ENCODE measurements around the gene RAF1. TPM values are rescaled to one million over a fixed set of nuclear protein-coding genes. Genes with fewer than 3 reads are reported as not detected.
"Not testable (repeated sequence)": the region's sequence is repeated elsewhere in the genome, so short reads cannot be mapped to it uniquely, and the experiment has no call there.

Gene RAF1
- total RNA-seq, 4 donors from 2014 or later, result 106 to 136 (median 121) TPM

GRCh38 chr3:12662593-12663400 is 1.1 kb downstream of the RAF1 start:
- peak in 1 of 2 donors; percentile 36 for TF ChIP-seq POLR2A (IDR thresholded peaks at IDR 0.05)
- no peak for TF ChIP-seq EP300 (IDR thresholded peaks at IDR 0.05)
- TF ChIP-seq CTCF (IDR thresholded peaks at IDR 0.05), result no peak
- Histone ChIP-seq H3K4me1 (peaks cover 3 to 50% (median 35%) of the 10 kb centered on the region in 4 donors), H3K27ac (peak overlapping the region; percentile 98 to 100 (median 100)), H3K9me3 (no peaks in the 10 kb centered on the region), H3K27me3 (no peaks in the 10 kb centered on the region), H3K4me3 (peak overlapping the region; percentile 66 to 100 (median 98)), H3K36me3 (no peaks in the 10 kb centered on the region)
- WGBS, 2 donors, result 1% methylated on average over 26 of the region's 26 CpGs
- peak in 1 of 2 donors; percentile 13 for DNase-seq (ENCODE audit: low spot score in 2 of 2)

GRCh38 chr3:12661926-12662592 is 1.9 kb downstream of the RAF1 start:
- H3K27ac ChIP-seq, result peak overlapping the region in 3 of 4 donors; percentile 98 to 100 (median 100)
- no peaks in the 10 kb centered on the region for H3K9me3 ChIP-seq
- H3K36me3 ChIP-seq, result no peaks in the 10 kb centered on the region
- H3K27me3 ChIP-seq, result no peaks in the 10 kb centered on the region
- no peak for TF ChIP-seq CTCF (IDR thresholded peaks at IDR 0.05)
- WGBS, 2 donors, result 10 to 12% methylated on average over 5 of the region's 5 CpGs
- peaks cover 3 to 57% (median 42%) of the 10 kb centered on the region in 4 donors for H3K4me1 ChIP-seq
- DNase-seq (ENCODE audit: low spot score in 2 of 2), result no peak
- peak overlapping the region; percentile 66 to 100 (median 98) for H3K4me3 ChIP-seq

GRCh38 chr3:12661375-12661774 is 2.5 kb downstream of the RAF1 start:
- H3K4me3 ChIP-seq, result peak overlapping the region in 2 of 4 donors; percentile 66 to 100
- peaks cover 3 to 64% (median 44%) of the 10 kb centered on the region in 4 donors for H3K4me1 ChIP-seq

GRCh38 chr3:12660196-12660595 is 3.7 kb downstream of the RAF1 start:
- TF ChIP-seq CTCF (IDR thresholded peaks at IDR 0.05) (no peak), EP300 (IDR thresholded peaks at IDR 0.05) (no peak), POLR2A (IDR thresholded peaks at IDR 0.05) (no peak)
- 67 to 69% methylated on average over 2 of the region's 2 CpGs for WGBS, 2 donors
- no peak overlapping the region for H3K4me3 ChIP-seq
- H3K27ac ChIP-seq, result peak overlapping the region in 2 of 4 donors; percentile 98 to 100
- peaks cover 3 to 75% (median 44%) of the 10 kb centered on the region in 4 donors for H3K4me1 ChIP-seq
- H3K9me3 ChIP-seq, result no peaks in the 10 kb centered on the region
- H3K36me3 ChIP-seq, result no peaks in the 10 kb centered on the region
- H3K27me3 ChIP-seq, result no peaks in the 10 kb centered on the region
- DNase-seq (ENCODE audit: low spot score in 2 of 2), result no peak

More at GRCh38 chr3:12661375-12661774, 2.5 kb downstream of the RAF1 start:
- peak overlapping the region in 2 of 4 donors; percentile 98 to 100 for H3K27ac ChIP-seq
- not testable (repeated sequence) for H3K9me3 ChIP-seq; DNase-seq (ENCODE audit: low spot score in 2 of 2); H3K27me3 ChIP-seq; H3K36me3 ChIP-seq
- WGBS, 2 donors, result 72 to 73% methylated on average over 13 of the region's 13 CpGs

GRCh38 chr3:12659316-12660015 is 4.5 kb downstream of the RAF1 start:
- no peak for DNase-seq (ENCODE audit: low spot score in 2 of 2)
- TF ChIP-seq POLR2A (IDR thresholded peaks at IDR 0.05) (no peak), EP300 (IDR thresholded peaks at IDR 0.05) (no peak), CTCF (IDR thresholded peaks at IDR 0.05) (no peak)
- H3K9me3 ChIP-seq, result no peaks in the 10 kb centered on the region

More at GRCh38 chr3:12659316-12660015, 4.5 kb downstream of the RAF1 start:
- Histone ChIP-seq H3K4me3 (no peak overlapping the region), H3K36me3 (no peaks in the 10 kb centered on the region), H3K27me3 (no peaks in the 10 kb centered on the region), H3K4me1 (peaks cover 3 to 75% (median 44%) of the 10 kb centered on the region in 4 donors), H3K27ac (peak overlapping the region in 3 of 4 donors; percentile 29 to 100 (median 98))
- 81 to 85% methylated on average over 3 of the region's 3 CpGs for WGBS, 2 donors

Measured in tibial nerve (tissue), 4 donors.